ENCODE measurements around the gene XIRP1. TPM values are rescaled to one million over a fixed set of nuclear protein-coding genes. Genes with fewer than 3 reads are reported as not detected.

XIRP1 gene
- total RNA-seq, 2 experiments from 2014 or later = not detected

- Histone ChIP-seq H4K20me1 (ENCODE audit: insufficient read depth, low read length) (no peaks in the 10 kb centered on the region), H3K4me1 (ENCODE audit: insufficient read depth, low read length, poor library complexity, severe bottlenecking) (peaks cover 6% of the 10 kb centered on the region), H3K79me2 (ENCODE audit: insufficient read depth, low read depth, low read length) (no peaks in the 10 kb centered on the region), H3K4me2 (ENCODE audit: low read length) (no peak overlapping the region), H3K4me3 (ENCODE audit: low read depth, low read length, poor library complexity, severe bottlenecking) (no peak overlapping the region), H3K9me3 (ENCODE audit: low read length) (no peaks in the 10 kb centered on the region), H2AFZ (ENCODE audit: low read length) (no peak overlapping the region), H3K27ac (ENCODE audit: low read depth, low read length, poor library complexity, severe bottlenecking) (no peak overlapping the region), H3K9me2 (ENCODE audit: insufficient read depth, low read length) (no peaks in the 10 kb centered on the region), H3K36me3 (ENCODE audit: insufficient read depth, low read length) (no peaks in the 10 kb centered on the region)
- ChIA-PET CTCF (ENCODE audit: unreplicated experiment) (no interaction called here), POLR2A (interaction anchor here (0.6 to 3.1 kb wide), 7 partner anchors 9 to 130 kb away, joined by 3 to 10 read pairs (median 3); no protein-coding TSS in a partner anchor)
- TF ChIP-seq EZH2phosphoT487 (IDR thresholded peaks at IDR 0.05; ENCODE audit: borderline replicate concordance, low read depth, low read length) (no peak), CTCF (conservative IDR thresholded peaks at IDR 0.05; ENCODE audit: low read length) (no peak)
- intact Hi-C loops (cut with micrococcal nuclease; ENCODE audit: unreplicated experiment) = no loop called here
- no peak for DNase-seq (ENCODE audit: low spot score)
- no TSS peak for BruUV-seq (replicated peaks)
Measured at GRCh38 chr3:39158148-39158715, 34.2 kb downstream of the XIRP1 start.

GRCh38 chr3:39157359-39157758 lies 35.0 kb downstream of the XIRP1 start:
- H4K20me1 ChIP-seq (ENCODE audit: insufficient read depth, low read length) = no peaks in the 10 kb centered on the region
- H2AFZ ChIP-seq (ENCODE audit: low read length) = no peak overlapping the region
- BruUV-seq (replicated peaks) = no TSS peak
- peaks cover 6% of the 10 kb centered on the region for H3K4me1 ChIP-seq (ENCODE audit: insufficient read depth, low read length, poor library complexity, severe bottlenecking)
- peaks cover 2% of the 10 kb centered on the region; the same call in 1 of the 2 replicates for H3K79me2 ChIP-seq (ENCODE audit: insufficient read depth, low read depth, low read length)
- CTCF ChIA-PET (ENCODE audit: unreplicated experiment) = no interaction called here
- no peaks in the 10 kb centered on the region for H3K9me2 ChIP-seq (ENCODE audit: insufficient read depth, low read length)
- H3K36me3 ChIP-seq (ENCODE audit: insufficient read depth, low read length) = no peaks in the 10 kb centered on the region
- no peaks in the 10 kb centered on the region for H3K9me3 ChIP-seq (ENCODE audit: low read length)
- no peak for TF ChIP-seq EZH2phosphoT487 (IDR thresholded peaks at IDR 0.05; ENCODE audit: borderline replicate concordance, low read depth, low read length)
- TF ChIP-seq CTCF (conservative IDR thresholded peaks at IDR 0.05; ENCODE audit: low read length) = no peak
- no peak overlapping the region for H3K4me3 ChIP-seq (ENCODE audit: low read depth, low read length, poor library complexity, severe bottlenecking)
- H3K27ac ChIP-seq (ENCODE audit: low read depth, low read length, poor library complexity, severe bottlenecking) = no peak overlapping the region
- no peak overlapping the region for H3K4me2 ChIP-seq (ENCODE audit: low read length)
- POLR2A ChIA-PET = interaction anchor here (1.1 to 3.1 kb wide), 2 partner anchors 10 to 21 kb away, joined by 5 to 10 read pairs; no protein-coding TSS in a partner anchor
- DNase-seq (ENCODE audit: low spot score) = no peak
- intact Hi-C loops (cut with micrococcal nuclease; ENCODE audit: unreplicated experiment) = no loop called here

GRCh38 chr3:39156421-39156820 lies 36.0 kb downstream of the XIRP1 start:
- DNase-seq (ENCODE audit: low spot score) = no peak
- CTCF ChIA-PET (ENCODE audit: unreplicated experiment) = no interaction called here
- Histone ChIP-seq H3K9me2 (ENCODE audit: insufficient read depth, low read length) (no peaks in the 10 kb centered on the region), H3K4me3 (ENCODE audit: low read depth, low read length, poor library complexity, severe bottlenecking) (no peak overlapping the region), H2AFZ (ENCODE audit: low read length) (no peak overlapping the region), H3K36me3 (ENCODE audit: insufficient read depth, low read length) (no peaks in the 10 kb centered on the region), H3K79me2 (ENCODE audit: insufficient read depth, low read depth, low read length) (peaks cover 12% of the 10 kb centered on the region), H4K20me1 (ENCODE audit: insufficient read depth, low read length) (0 out of 2 replicates have a peak, but pooled peaks cover 2% of the 10 kb centered on the region), H3K4me2 (ENCODE audit: low read length) (no peak overlapping the region), H3K4me1 (ENCODE audit: insufficient read depth, low read length, poor library complexity, severe bottlenecking) (peaks cover 13% of the 10 kb centered on the region), H3K9me3 (ENCODE audit: low read length) (no peaks in the 10 kb centered on the region), H3K27ac (ENCODE audit: low read depth, low read length, poor library complexity, severe bottlenecking) (no peak overlapping the region)
- POLR2A ChIA-PET = interaction anchor here (1.0 to 3.1 kb wide), 2 partner anchors 10 to 22 kb away, joined by 3 to 10 read pairs; no protein-coding TSS in a partner anchor
- TF ChIP-seq EZH2phosphoT487 (IDR thresholded peaks at IDR 0.05; ENCODE audit: borderline replicate concordance, low read depth, low read length) = no peak
- no peak for TF ChIP-seq CTCF (conservative IDR thresholded peaks at IDR 0.05; ENCODE audit: low read length)
- intact Hi-C loops (cut with micrococcal nuclease; ENCODE audit: unreplicated experiment) = no loop called here
- no TSS peak for BruUV-seq (replicated peaks)
